NCI-H2171 (cell line): ENCODE data around the gene SCCPDH.
"Not testable (repeated sequence)": the region's sequence is repeated elsewhere in the genome, so short reads cannot be mapped to it uniquely, and the experiment has no call there.

Experiments
- DNase-seq: peaks from one replicate; lab custom pipeline; 2025; lab: John Stamatoyannopoulos, UW

SCCPDH gene

GRCh38 chr1:246801241-246802020, 77.2 kb downstream of the SCCPDH start:
- DNase-seq, result no peak

GRCh38 chr1:246803373-246803772, 79.2 kb downstream of the SCCPDH start:
- no peak for DNase-seq

- DNase-seq, result no peak
Measured at GRCh38 chr1:246803883-246804282, 79.7 kb downstream of the SCCPDH start.

GRCh38 chr1:246805135-246805716, 81.0 kb downstream of the SCCPDH start:
- no peak for DNase-seq

- DNase-seq, result no peak
Measured at GRCh38 chr1:246809473-246809872, 85.3 kb downstream of the SCCPDH start.

- DNase-seq, result no peak
Measured at GRCh38 chr1:246811985-246812384, 87.8 kb downstream of the SCCPDH start.

- not testable (repeated sequence) for DNase-seq
Measured at GRCh38 chr1:246813325-246813724, 89.1 kb downstream of the SCCPDH start.

DNA sequence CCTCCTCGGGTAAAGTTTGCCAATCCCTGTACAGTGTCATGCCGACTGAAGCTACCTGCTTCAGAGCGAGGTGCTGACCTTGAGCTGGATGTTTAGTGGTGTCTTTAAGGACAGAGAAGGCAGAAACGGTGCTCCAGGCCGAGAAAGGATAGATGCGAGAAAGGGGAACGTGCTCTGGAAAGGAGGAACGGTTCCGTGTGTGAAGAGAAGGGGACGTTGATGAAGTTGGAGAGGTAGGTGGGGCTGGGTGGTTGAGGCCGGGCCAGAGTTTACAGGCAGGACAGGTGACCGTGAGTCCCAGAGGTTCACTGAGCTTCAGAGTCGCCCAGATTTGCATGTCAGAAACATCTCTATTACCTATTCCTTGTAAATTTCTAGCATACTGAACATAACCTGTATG, 90.7 kb downstream of the SCCPDH start:
- DNase-seq, result no peak

DNA sequence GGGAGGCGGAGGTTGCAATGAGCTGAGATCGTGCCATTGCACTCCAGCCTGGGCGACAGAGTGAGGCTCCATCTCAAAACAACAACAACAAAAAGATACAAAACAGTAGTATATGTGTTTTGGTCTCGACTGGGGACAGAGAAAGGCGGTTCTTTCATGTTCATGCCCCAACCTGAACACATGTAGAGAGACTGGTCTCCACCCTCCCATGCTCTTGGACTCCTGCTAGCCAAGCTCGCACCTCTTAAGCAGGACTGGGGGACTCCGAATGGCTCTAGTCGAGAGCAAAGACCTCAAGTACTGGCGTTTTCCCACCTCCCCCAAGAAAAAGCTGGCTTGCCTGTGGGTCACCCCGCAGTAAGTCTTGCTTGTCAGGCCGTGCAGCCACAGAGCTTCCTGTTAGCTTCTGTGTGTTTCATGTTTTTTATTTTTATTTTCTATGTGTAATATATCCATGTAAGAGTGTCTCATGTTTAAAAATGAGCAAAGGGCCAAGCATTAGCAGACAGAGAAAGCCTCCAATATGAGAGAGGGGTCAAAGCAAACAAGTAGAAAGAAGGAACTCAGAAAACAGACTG, 91.6 kb downstream of the SCCPDH start:
- no peak for DNase-seq
